ENCODE data around the gene CCDC57. TPM values are rescaled to one million over a fixed set of nuclear protein-coding genes. Genes with fewer than 3 reads are reported as not detected.

The CCDC57 gene
- total and polyA plus RNA-seq, 2 of the 8 experiments (the other 6 are each of a cell fraction or from before 2014, with no cell fraction given), result 8.4 to 12.9 TPM

- TF ChIP-seq BACH1 (IDR thresholded peaks at IDR 0.05; ENCODE audit: low read length) (no peak), JUN (IDR thresholded peaks at IDR 0.05; ENCODE audit: low read depth, low read length) (no peak), RXRA (IDR thresholded peaks at IDR 0.05; ENCODE audit: insufficient read depth, low read depth, low read length) (no peak), BRCA1 (IDR thresholded peaks at IDR 0.05; ENCODE audit: low read depth, low read length) (no peak), EP300 (IDR thresholded peaks at IDR 0.05; ENCODE audit: borderline replicate concordance in 1 of 2, low read depth in 2 of 2, low read length in 2 of 2) (no peak), CTCF (IDR thresholded peaks at IDR 0.05; ENCODE audit: control extremely low read depth in 1 of 3, insufficient read depth in 1 of 3, low read depth in 1 of 3, low read length in 3 of 3) (no peak), NANOG (IDR thresholded peaks at IDR 0.05; ENCODE audit: insufficient read depth, low read depth, low read length, poor library complexity, severe bottlenecking) (no peak)
Observed at GRCh38 chr17:82121660-82122629, 90.7 kb downstream of the CCDC57 start (continued).
